IMR-90 (cell line): ENCODE data around the gene PRMT1. TPM values are rescaled to one million over a fixed set of nuclear protein-coding genes. Genes with fewer than 3 reads are reported as not detected.

Experiments
- ATAC-seq: fragments of 200-7000 bp; cut with Tn5 transposase; 2 replicates; pipeline ENCODE4 v1.9.1; 2020; ENCODE audit warnings: low read depth, mild to moderate bottlenecking, moderate library complexity
- BruUV-seq: library from RNA; stranded (reverse); fragments of 400-500 nt; replicated peaks from 2 replicates; lab custom pipeline; 2021; lab: Mats Ljungman, UMichigan
- CTCF ChIA-PET: fragments of 300-600 bp; formaldehyde crosslinking; extraction: SDS; loops from one replicate; lab custom pipeline; 2021; ENCODE audit warnings: antibody characterized with exemption; lab: Yijun Ruan, JAX
- POLR2A ChIA-PET: fragments of 300-600 bp; sonication (Branson Sonifier 250); formaldehyde crosslinking; loops from one replicate; lab custom pipeline; 2022; ENCODE audit warnings: antibody characterized with exemption; ENCODE audit not compliant: unreplicated experiment; lab: Charles Lee
- DNase-seq: peaks from one replicate; pipeline ENCODE4 v3.0.0; 2013
- H2AFZ ChIP-seq: replicated peaks from 2 replicates; pipeline ENCODE3; 2013; ENCODE audit warnings: low read length, mild to moderate bottlenecking; ENCODE audit not compliant: poor library complexity
- H2AK5ac ChIP-seq: 2 replicates; pipeline ENCODE4 v1.6.1; 2013; ENCODE audit warnings: low read depth, low read length, inconsistent platforms
- H2AK9ac ChIP-seq: replicated peaks from 2 replicates; pipeline ENCODE3; 2013; ENCODE audit warnings: mild to moderate bottlenecking, low read depth, low read length, moderate library complexity; ENCODE audit not compliant: poor library complexity
- H2BK120ac ChIP-seq: 2 replicates; pipeline ENCODE4 v1.6.1; 2013; ENCODE audit warnings: low read depth, low read length, inconsistent platforms
- H2BK15ac ChIP-seq: 3 replicates; pipeline ENCODE4 v1.6.1; 2013; ENCODE audit warnings: low read depth, low read length, inconsistent platforms
- H2BK20ac ChIP-seq: 2 replicates; pipeline ENCODE4 v1.6.1; 2013; ENCODE audit warnings: low read depth, mild to moderate bottlenecking, inconsistent platforms, low read length, moderate library complexity
- H2BK5ac ChIP-seq: 2 replicates; pipeline ENCODE4 v1.6.1; 2013; ENCODE audit warnings: mild to moderate bottlenecking, low read depth, low read length, inconsistent platforms; ENCODE audit not compliant: poor library complexity, severe bottlenecking
- H3K14ac ChIP-seq: replicated peaks from 2 replicates; pipeline ENCODE4 v1.6.1; 2013; ENCODE audit warnings: low read depth, low read length, inconsistent platforms
- H3K18ac ChIP-seq: 2 replicates; pipeline ENCODE4 v1.6.1; 2013; ENCODE audit warnings: low read depth, low read length, control low read depth
- H3K23ac ChIP-seq: 2 replicates; pipeline ENCODE4 v1.6.1; 2013; ENCODE audit warnings: low read depth, low read length, inconsistent platforms
- H3K27ac ChIP-seq: 2 replicates; pipeline ENCODE4 v1.5.1; 2013; ENCODE audit warnings: mild to moderate bottlenecking, control low read depth, low read length; ENCODE audit not compliant: insufficient read depth
- H3K27me3 ChIP-seq: 2 replicates; pipeline ENCODE4 v1.6.1; 2013; ENCODE audit warnings: low read length; ENCODE audit not compliant: control insufficient read depth, insufficient read depth
- H3K36me3 ChIP-seq: 2 replicates; pipeline ENCODE4 v1.6.1; 2013; ENCODE audit warnings: low read length, mixed read lengths; ENCODE audit not compliant: control insufficient read depth, insufficient read depth
- H3K4ac ChIP-seq: 2 replicates; pipeline ENCODE4 v1.6.1; 2013; ENCODE audit warnings: low read depth, low read length, inconsistent platforms
- H3K4me1 ChIP-seq: 2 replicates; pipeline ENCODE4 v1.6.1; 2013; ENCODE audit warnings: low read length, mixed read lengths; ENCODE audit not compliant: control insufficient read depth, insufficient read depth
- H3K4me2 ChIP-seq: 2 replicates; pipeline ENCODE4 v1.6.1; 2013; ENCODE audit warnings: low read depth, mild to moderate bottlenecking, control low read depth, low read length, moderate library complexity
- H3K4me3 ChIP-seq: 2 replicates; pipeline ENCODE4 v1.5.1; 2013; ENCODE audit warnings: low read depth, mild to moderate bottlenecking, control low read depth, low read length, moderate library complexity; ENCODE audit not compliant: insufficient read depth
- H3K56ac ChIP-seq: 2 replicates; pipeline ENCODE4 v1.6.1; 2013; ENCODE audit warnings: low read length, inconsistent platforms; ENCODE audit not compliant: insufficient read depth; ENCODE audit errors: extremely low read depth
- H3K79me1 ChIP-seq, 2 experiments: 2 replicates each; pipeline ENCODE4 v1.6.1; 2013; ENCODE audit warnings: low read length in 2 of 2, inconsistent platforms in 1 of 2, low read depth in 1 of 2
- H3K9ac ChIP-seq: 2 replicates; pipeline ENCODE4 v1.6.1; 2013; ENCODE audit warnings: low read depth, low read length, control low read depth
- H3K9me1 ChIP-seq: 2 replicates; pipeline ENCODE4 v1.6.1; 2013; ENCODE audit warnings: low read length, inconsistent platforms; ENCODE audit not compliant: insufficient read depth
- H3K9me3 ChIP-seq: 2 replicates; pipeline ENCODE4 v1.6.1; 2013; ENCODE audit warnings: low read length; ENCODE audit not compliant: control insufficient read depth, insufficient read depth
- H4K20me1 ChIP-seq: 2 replicates; pipeline ENCODE4 v1.6.1; 2013; ENCODE audit warnings: low read length, inconsistent platforms; ENCODE audit not compliant: insufficient read depth
- H4K5ac ChIP-seq: 2 replicates; pipeline ENCODE4 v1.6.1; 2013; ENCODE audit warnings: mild to moderate bottlenecking, low read depth, low read length, control low read depth
- H4K8ac ChIP-seq, 2 experiments: 2 replicates each; pipeline ENCODE4 v1.6.1; 2013; ENCODE audit warnings: low read depth in 2 of 2, low read length in 2 of 2, control low read depth in 1 of 2, inconsistent platforms in 1 of 2
- H4K91ac ChIP-seq: 2 replicates; pipeline ENCODE4 v1.6.1; 2013; ENCODE audit warnings: low read depth, low read length, inconsistent platforms; ENCODE audit not compliant: insufficient read depth
- CHD1 ChIP-seq: IDR thresholded peaks from 2 replicates; pipeline ENCODE4 v1.6.1; 2012; ENCODE audit warnings: low read depth, low read length, improper control_type of control experiment
- WGBS, 2 experiments: methylation state at CpG; one replicate each; pipeline versions ENCODE4 v1.1.5 to v1.1.7; 2013; ENCODE audit warnings: missing lambda C conversion rate in 2 of 2; ENCODE audit not compliant: insufficient read length in 1 of 2; ENCODE audit errors: extremely low coverage in 2 of 2; 5-methylcytosine and 5-hydroxymethylcytosine counted together
- dilution Hi-C: fragments of 300-500 bp; cut with HindIII; formaldehyde crosslinking; loops from one replicate; pipeline ENCODE4 v1.14.3; 2018; ENCODE audit warnings: low sequenced_read_pairs; ENCODE audit not compliant: unreplicated experiment
- in situ Hi-C: fragments of 300-500 bp; cut with MboI; formaldehyde crosslinking; loops from 3 replicates; pipeline ENCODE4 v1.14.3; 2019; ENCODE audit warnings: low sequenced_read_pairs, inconsistent platforms, mixed read lengths
- intact Hi-C: fragments of 100-400 bp; cut with micrococcal nuclease; formaldehyde crosslinking; loops from 2 replicates; pipeline ENCODE4 v1.10.0; 2022
- polyA plus RNA-seq, 3 experiments: library from polyadenylated mRNA; depleted of rRNA; stranded (reverse); fragments of >200 nt; gene quantifications; 2 replicates each; pipeline ENCODE4 v1.2.3, GENCODE V29; 2012; ENCODE audit warnings: low replicate concordance in 1 of 3
- total RNA-seq: library from RNA; depleted of rRNA; stranded (reverse); fragments of >200 nt; gene quantifications from 2 replicates; pipeline ENCODE4 v1.2.3, GENCODE V29; 2012
- TF ChIP-seq, protein P1 (sequence below): conservative IDR thresholded peaks from 2 replicates; pipeline ENCODE4 v1.5.1; 2012; ENCODE audit warnings: mild to moderate bottlenecking, low read depth, low read length, improper control_type of control experiment

PRMT1 gene
- total and polyA plus RNA-seq, 2 of the 4 experiments (the other 2 are of a cell fraction) = 497 to 840 TPM

DNA sequence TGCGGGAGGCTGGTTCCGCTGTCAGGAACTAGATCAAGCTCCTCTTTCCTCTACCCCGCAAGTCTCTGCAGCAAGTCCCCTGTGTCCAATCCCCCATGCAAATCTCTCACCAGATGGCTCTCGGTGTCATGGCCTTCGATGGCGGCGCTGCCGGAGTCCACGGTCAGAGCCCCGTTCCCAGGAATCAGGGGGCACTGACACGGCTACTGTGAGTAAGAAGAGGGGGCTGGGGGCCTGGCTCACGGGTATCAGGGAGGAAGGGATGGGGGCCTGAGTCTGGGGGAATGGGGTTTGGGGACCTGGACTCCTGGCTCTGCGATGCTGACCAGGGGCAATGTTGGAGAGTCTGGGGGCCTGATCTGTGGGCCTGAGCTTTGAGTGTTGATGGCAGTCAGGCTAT is 31.1 kb upstream of the PRMT1 start:
- H3K36me3 ChIP-seq = peaks cover 36% of the 10 kb centered on the region
- H4K5ac ChIP-seq = no peak overlapping the region
- peaks cover 3% of the 10 kb centered on the region for H3K4me1 ChIP-seq
- no peak overlapping the region for H3K18ac ChIP-seq
- intact Hi-C loops = no loop called here
- no TSS peak for BruUV-seq
- dilution Hi-C loops = no loop called here
- no peak overlapping the region for H4K8ac ChIP-seq
- no peak overlapping the region for H3K23ac ChIP-seq
- no peaks in the 10 kb centered on the region for H3K9me3 ChIP-seq
- no peak overlapping the region for H2BK20ac ChIP-seq
- H3K9me1 ChIP-seq = 0 out of 2 replicates have a peak, but pooled peaks cover 8% of the 10 kb centered on the region
- H2BK5ac ChIP-seq = no peak overlapping the region
- in situ Hi-C loops = no loop called here
- ChIA-PET POLR2A (no interaction called here), CTCF (no interaction called here)
- H3K4me3 ChIP-seq = no peak overlapping the region
- no peak overlapping the region for H2AK9ac ChIP-seq
- peaks cover 47% of the 10 kb centered on the region for H4K20me1 ChIP-seq
- no peak overlapping the region for H2AFZ ChIP-seq
- no peak overlapping the region for H3K4me2 ChIP-seq
- ATAC-seq = no peak
- H3K79me1 ChIP-seq = peaks cover 49 to 76% of the 10 kb centered on the region in 2 experiments
- no peak for DNase-seq
- TF ChIP-seq CHD1 = no peak
- TF ChIP-seq, protein P1, sequence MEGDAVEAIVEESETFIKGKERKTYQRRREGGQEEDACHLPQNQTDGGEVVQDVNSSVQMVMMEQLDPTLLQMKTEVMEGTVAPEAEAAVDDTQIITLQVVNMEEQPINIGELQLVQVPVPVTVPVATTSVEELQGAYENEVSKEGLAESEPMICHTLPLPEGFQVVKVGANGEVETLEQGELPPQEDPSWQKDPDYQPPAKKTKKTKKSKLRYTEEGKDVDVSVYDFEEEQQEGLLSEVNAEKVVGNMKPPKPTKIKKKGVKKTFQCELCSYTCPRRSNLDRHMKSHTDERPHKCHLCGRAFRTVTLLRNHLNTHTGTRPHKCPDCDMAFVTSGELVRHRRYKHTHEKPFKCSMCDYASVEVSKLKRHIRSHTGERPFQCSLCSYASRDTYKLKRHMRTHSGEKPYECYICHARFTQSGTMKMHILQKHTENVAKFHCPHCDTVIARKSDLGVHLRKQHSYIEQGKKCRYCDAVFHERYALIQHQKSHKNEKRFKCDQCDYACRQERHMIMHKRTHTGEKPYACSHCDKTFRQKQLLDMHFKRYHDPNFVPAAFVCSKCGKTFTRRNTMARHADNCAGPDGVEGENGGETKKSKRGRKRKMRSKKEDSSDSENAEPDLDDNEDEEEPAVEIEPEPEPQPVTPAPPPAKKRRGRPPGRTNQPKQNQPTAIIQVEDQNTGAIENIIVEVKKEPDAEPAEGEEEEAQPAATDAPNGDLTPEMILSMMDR = no peak
- WGBS, 2 experiments = 100% methylated on average over 2 of the region's 13 CpGs; no CpG with 5 or more reads in 1 of the 2 experiments
- no peaks in the 10 kb centered on the region for H3K27me3 ChIP-seq
- no peak overlapping the region for H3K9ac ChIP-seq
- H3K27ac ChIP-seq = no peak overlapping the region
- no peak overlapping the region for H2BK15ac ChIP-seq
- no peak overlapping the region for H2AK5ac ChIP-seq
- H2BK120ac ChIP-seq = no peak overlapping the region
- H3K14ac ChIP-seq = no peak overlapping the region
- H3K4ac ChIP-seq = no peak overlapping the region
- H4K91ac ChIP-seq = no peak overlapping the region
- H3K56ac ChIP-seq = no peak overlapping the region
